Activated CD4-positive, CD25-positive, alpha-beta regulatory T cell (primary cell): ENCODE results near the gene ENDOU.

Source experiments
- DNase-seq, 4 experiments: peaks; one replicate each; lab custom pipeline; 2025; lab: John Stamatoyannopoulos, UW

Gene ENDOU

GRCh38 chr12:47743311-47743860 is 18.1 kb upstream of the ENDOU start:
- no peak for DNase-seq

- peak; percentile 48 to 83 (median 60) for DNase-seq
These were observed 17.0 kb upstream of the ENDOU start for GRCh38 chr12:47742253-47742825.

GRCh38 chr12:47741340-47741703 is 16.0 kb upstream of the ENDOU start:
- DNase-seq, result peak in 2 of 4 experiments; percentile 27 to 35

GRCh38 chr12:47740606-47741339 is 15.5 kb upstream of the ENDOU start:
- no peak for DNase-seq

- no peak for DNase-seq
These were observed 14.7 kb upstream of the ENDOU start for GRCh38 chr12:47739979-47740378.

GRCh38 chr12:47739297-47739696 is 14.0 kb upstream of the ENDOU start:
- no peak for DNase-seq

GRCh38 chr12:47737936-47738594 is 12.8 kb upstream of the ENDOU start:
- no peak for DNase-seq

GRCh38 chr12:47736877-47737676 is 11.8 kb upstream of the ENDOU start:
- no peak for DNase-seq

- no peak for DNase-seq
These were observed 10.9 kb upstream of the ENDOU start for GRCh38 chr12:47736216-47736615.

GRCh38 chr12:47735649-47736048 is 10.4 kb upstream of the ENDOU start:
- DNase-seq, result no peak

- no peak for DNase-seq
These were observed 9.6 kb upstream of the ENDOU start for GRCh38 chr12:47734725-47735480.

GRCh38 chr12:47733142-47733541 is 7.9 kb upstream of the ENDOU start:
- no peak for DNase-seq

GRCh38 chr12:47732504-47732903 is 7.2 kb upstream of the ENDOU start:
- no peak for DNase-seq

GRCh38 chr12:47731723-47732122 is 6.4 kb upstream of the ENDOU start:
- no peak for DNase-seq

- no peak for DNase-seq
These were observed 5.1 kb upstream of the ENDOU start for GRCh38 chr12:47730341-47730744.

GRCh38 chr12:47729233-47729632 is 3.9 kb upstream of the ENDOU start:
- no peak for DNase-seq

- DNase-seq, result no peak
These were observed 603 bp upstream of the ENDOU start for GRCh38 chr12:47725893-47726292.

GRCh38 chr12:47722941-47723631 is 2.2 kb downstream of the ENDOU start:
- no peak for DNase-seq

- DNase-seq, result no peak
These were observed 3.0 kb downstream of the ENDOU start for GRCh38 chr12:47722136-47722834.

GRCh38 chr12:47721431-47721973 is 3.8 kb downstream of the ENDOU start:
- no peak for DNase-seq
